GM18519 (cell line): Measurements from ENCODE around the gene TIAM2.
"Not testable (repeated sequence)": the region's sequence is repeated elsewhere in the genome, so short reads cannot be mapped to it uniquely, and the experiment has no call there.

Experiments
- ATAC-seq: cut with Tn5 transposase; IDR thresholded peaks from one replicate; pipeline ENCODE4 v1.9.1; 2021; ENCODE audit warnings: mild to moderate bottlenecking, moderate library complexity; ENCODE audit not compliant: unreplicated experiment, low FRiP score

Gene TIAM2

GRCh38 chr6:155154158-155154830 lies 159.2 kb downstream of the TIAM2 start:
- no peak for ATAC-seq

DNA sequence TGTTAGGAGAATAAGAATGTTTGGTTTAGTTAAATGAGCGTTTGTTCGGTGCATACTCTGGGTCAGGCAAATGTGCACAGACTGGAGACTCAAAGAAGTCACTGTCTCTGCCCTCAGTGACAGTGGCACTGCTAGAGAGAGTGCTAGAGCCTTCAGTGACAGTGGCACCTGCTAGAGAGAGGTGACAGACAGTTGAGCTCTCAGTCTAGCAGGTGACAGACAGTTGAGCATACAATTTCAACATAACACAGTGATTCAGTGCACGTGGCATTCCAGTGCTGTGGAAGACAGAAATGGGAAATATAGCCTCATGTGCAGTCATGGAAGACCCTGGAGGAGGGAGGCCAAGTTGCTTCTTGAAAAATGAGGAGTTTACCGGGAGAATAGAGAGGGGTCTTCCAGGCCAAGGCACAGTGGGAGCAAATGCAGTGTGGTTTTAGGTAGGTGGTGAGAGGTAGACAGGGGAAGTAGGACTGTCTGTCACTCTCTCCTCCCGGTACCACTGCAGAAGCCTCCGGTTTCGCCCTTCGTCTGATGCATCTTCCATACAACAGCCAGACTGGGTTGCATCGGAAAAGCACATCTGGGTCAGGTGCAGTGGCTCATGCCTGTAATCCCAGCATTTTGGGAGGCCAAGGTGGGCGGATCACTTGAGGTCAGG lies 160.8 kb downstream of the TIAM2 start:
- no peak for ATAC-seq

GRCh38 chr6:155157101-155157500 lies 162.0 kb downstream of the TIAM2 start:
- ATAC-seq: no peak

DNA sequence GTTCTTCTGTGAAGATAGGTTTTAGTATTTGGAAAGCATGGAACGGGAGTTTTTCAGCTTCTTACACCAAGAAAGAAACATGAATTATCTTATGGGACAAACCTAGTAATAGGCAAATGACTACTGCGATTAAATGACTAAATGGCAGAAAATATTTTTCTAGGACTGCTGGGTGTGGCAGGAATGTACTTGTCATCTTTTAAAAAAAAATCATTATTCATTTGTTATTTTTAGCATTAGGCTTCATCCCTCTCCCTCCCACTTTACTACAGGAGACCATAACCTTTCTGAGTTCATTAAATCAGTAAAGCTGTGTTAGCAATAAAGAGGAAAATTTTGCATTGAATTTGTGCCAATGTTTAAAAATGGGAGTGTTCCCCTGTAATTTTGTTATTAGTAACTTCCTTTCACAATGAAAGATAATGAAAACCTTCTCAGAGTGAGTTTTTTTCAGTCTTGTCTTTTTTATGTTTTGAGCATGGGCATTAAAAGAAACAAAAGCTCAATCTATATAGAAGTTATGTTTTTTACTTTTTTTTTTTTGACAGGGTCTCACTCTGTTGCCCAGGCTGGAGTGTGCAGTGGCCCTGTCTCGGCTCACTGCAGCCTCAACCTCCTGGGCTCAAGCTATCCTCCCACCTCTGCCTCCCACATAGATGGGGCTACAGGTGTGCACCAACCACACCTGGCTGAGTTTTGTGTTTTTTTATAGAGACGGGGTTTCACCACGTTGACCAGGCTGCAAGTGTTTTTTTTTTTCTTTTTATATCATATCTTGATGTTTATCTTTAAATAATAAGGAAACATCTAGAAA lies 163.1 kb downstream of the TIAM2 start:
- ATAC-seq: no peak

- ATAC-seq: no peak
Measured at GRCh38 chr6:155162682-155163081, 167.6 kb downstream of the TIAM2 start.

DNA sequence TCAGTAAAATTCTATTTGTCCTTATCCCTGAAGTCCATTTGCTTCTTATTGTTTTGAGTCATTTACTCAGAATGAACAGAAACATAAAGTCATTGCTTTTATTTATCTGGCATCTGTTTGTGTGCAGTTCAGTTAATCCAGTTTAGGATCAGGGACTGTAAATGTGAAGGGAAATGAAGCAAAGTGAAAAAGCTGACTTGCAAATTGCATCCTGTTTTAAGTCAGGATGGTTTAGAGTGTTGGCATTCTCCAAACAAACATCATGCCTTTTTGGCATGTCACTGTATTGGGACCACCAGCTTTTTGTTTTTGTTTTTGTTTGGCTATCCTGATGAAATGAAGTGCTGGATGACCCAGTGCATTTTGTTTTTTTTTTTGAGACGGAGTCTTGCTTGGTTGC lies 168.5 kb downstream of the TIAM2 start:
- ATAC-seq: no peak

DNA sequence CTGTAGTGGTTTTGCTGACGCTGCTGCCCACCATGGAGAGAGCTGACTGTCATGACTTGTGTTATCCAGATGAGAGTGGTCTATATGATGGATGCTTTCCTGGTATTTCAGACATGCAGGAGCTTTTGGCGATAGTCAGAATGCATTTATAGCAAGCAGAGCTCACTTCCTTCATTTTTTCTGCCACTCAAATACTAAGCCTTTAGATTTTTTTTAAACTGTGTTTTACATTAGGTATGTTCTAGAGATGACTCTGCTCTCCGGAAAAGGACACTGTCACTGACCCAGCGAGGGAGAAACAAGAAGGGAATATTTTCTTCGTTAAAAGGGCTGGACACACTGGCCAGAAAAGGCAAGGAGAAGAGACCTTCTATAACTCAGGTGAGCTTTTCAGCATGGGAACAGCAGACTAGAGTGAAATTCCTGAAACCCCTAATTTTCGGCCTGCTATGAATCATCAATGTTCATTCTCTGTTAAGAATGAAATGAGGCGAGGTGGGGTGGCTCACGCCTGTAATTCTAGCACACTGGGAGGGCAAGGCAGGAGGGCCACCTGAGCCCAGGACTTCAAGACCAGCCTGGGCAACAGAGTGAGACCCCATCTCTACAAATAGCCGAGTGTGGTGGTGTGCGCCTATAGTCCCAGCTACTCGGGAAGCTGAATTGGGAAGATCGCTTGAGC lies 170.1 kb downstream of the TIAM2 start:
- ATAC-seq: no peak

- ATAC-seq: no peak
Measured at GRCh38 chr6:155170519-155170918, 175.4 kb downstream of the TIAM2 start.

- ATAC-seq: peak; percentile 63
Measured at GRCh38 chr6:155171109-155171746, 176.1 kb downstream of the TIAM2 start.

- no peak for ATAC-seq
Measured at GRCh38 chr6:155171747-155172449, 176.8 kb downstream of the TIAM2 start.

- ATAC-seq: no peak
Measured at GRCh38 chr6:155173488-155173887, 178.4 kb downstream of the TIAM2 start.

- ATAC-seq: peak; percentile 43
Measured at GRCh38 chr6:155174576-155175211, 179.6 kb downstream of the TIAM2 start.

GRCh38 chr6:155177363-155177961 lies 182.3 kb downstream of the TIAM2 start:
- no peak for ATAC-seq

- peak; percentile 78 for ATAC-seq
Measured at GRCh38 chr6:155181498-155181897, 186.4 kb downstream of the TIAM2 start.

- ATAC-seq: no peak
Measured at GRCh38 chr6:155182103-155182502, 187.0 kb downstream of the TIAM2 start.

- ATAC-seq: no peak
Measured at GRCh38 chr6:155183095-155183494, 188.0 kb downstream of the TIAM2 start.

GRCh38 chr6:155185041-155185440 lies 189.9 kb downstream of the TIAM2 start:
- not testable (repeated sequence) for ATAC-seq

- no peak for ATAC-seq
Measured at GRCh38 chr6:155185544-155185943, 190.4 kb downstream of the TIAM2 start.
